Activated CD4-positive, alpha-beta memory T cell treated with anti-CD3 and anti-CD28 coated beads, Interleukin-2, amount 10 ng/mL, durations not matched to agents 7 days and 5 days (primary cell): Measurements from ENCODE around the gene TSPEAR. TPM values are rescaled to one million over a fixed set of nuclear protein-coding genes. Genes with fewer than 3 reads are reported as not detected.

ENCODE experiments used
- CTCF ChIA-PET: fragments of 350-600 bp; sonication (Branson Sonifier 250); formaldehyde crosslinking; loops from one replicate; lab custom pipeline; 2021; ENCODE audit warnings: antibody characterized with exemption, inconsistent platforms; lab: Charles Lee
- POLR2A ChIA-PET: fragments of 350-600 bp; sonication (Branson Sonifier 250); formaldehyde crosslinking; loops from one replicate; lab custom pipeline; 2021; ENCODE audit warnings: antibody characterized with exemption; lab: Charles Lee
- DNase-seq: peaks from one replicate; pipeline ENCODE4 v3.0.0-alpha.2; 2020
- H3K27ac Mint-ChIP-seq: one replicate; pipeline ENCODE4 v1.8.0; 2021; ENCODE audit warnings: mild to moderate bottlenecking, mixed read lengths
- H3K27me3 Mint-ChIP-seq: one replicate; pipeline ENCODE4 v1.8.0; 2021; ENCODE audit warnings: mixed read lengths
- H3K36me3 Mint-ChIP-seq: one replicate; pipeline ENCODE4 v1.8.0; 2021; ENCODE audit warnings: low read depth, mixed read lengths
- H3K4me1 Mint-ChIP-seq: one replicate; pipeline ENCODE4 v1.8.0; 2021; ENCODE audit warnings: mixed read lengths
- H3K4me3 Mint-ChIP-seq: one replicate; pipeline ENCODE4 v1.8.0; 2021; ENCODE audit warnings: mild to moderate bottlenecking, mixed read lengths
- H3K9me3 Mint-ChIP-seq: one replicate; pipeline ENCODE4 v1.8.0; 2021; ENCODE audit warnings: mixed read lengths
- total RNA-seq, 2 experiments: library from RNA; stranded (reverse); gene quantifications; one replicate each; pipeline ENCODE4 v1.2.3, GENCODE V29; 2021

The TSPEAR gene
- total RNA-seq, 2 experiments from 2014 or later, result not detected

- POLR2A ChIA-PET, result interaction anchor here (1.2 kb wide), 1 partner anchor 227 kb away, joined by 3 read pairs; no protein-coding TSS in a partner anchor
- Mint-ChIP-seq H3K36me3 (no peaks in the 10 kb centered on the region), H3K27ac (no peak overlapping the region), H3K4me3 (no peak overlapping the region), H3K27me3 (no peaks in the 10 kb centered on the region), H3K4me1 (peaks cover 6% of the 10 kb centered on the region), H3K9me3 (no peaks in the 10 kb centered on the region)
- CTCF ChIA-PET, result interaction anchor here (0.7 to 3.5 kb wide), 2 partner anchors 102 to 281 kb away, joined by 3 to 51 read pairs; no protein-coding TSS in a partner anchor
- no peak for DNase-seq
These were observed 198.6 kb downstream of the TSPEAR start for GRCh38 chr21:44512496-44513388.

- Mint-ChIP-seq H3K4me3 (no peak overlapping the region), H3K27me3 (no peaks in the 10 kb centered on the region), H3K4me1 (peaks cover 6% of the 10 kb centered on the region), H3K36me3 (no peaks in the 10 kb centered on the region), H3K9me3 (no peaks in the 10 kb centered on the region), H3K27ac (no peak overlapping the region)
- ChIA-PET POLR2A (no interaction called here), CTCF (interaction anchor here (1.6 to 3.5 kb wide), 3 partner anchors 229 to 282 kb away, joined by 4 to 51 read pairs (median 15); no protein-coding TSS in a partner anchor)
- no peak for DNase-seq
These were observed 199.5 kb downstream of the TSPEAR start for GRCh38 chr21:44511938-44512275.

- no peak for DNase-seq
- no peaks in the 10 kb centered on the region for H3K9me3 Mint-ChIP-seq
- no peaks in the 10 kb centered on the region for H3K36me3 Mint-ChIP-seq
- no peaks in the 10 kb centered on the region for H3K27me3 Mint-ChIP-seq
- peaks cover 6% of the 10 kb centered on the region for H3K4me1 Mint-ChIP-seq
- no peak overlapping the region for H3K4me3 Mint-ChIP-seq
- no peak overlapping the region for H3K27ac Mint-ChIP-seq
- ChIA-PET POLR2A (no interaction called here), CTCF (interaction anchor here (0.7 to 3.5 kb wide), 18 partner anchors 29 to 617 kb away, joined by 3 to 51 read pairs (median 4); partner anchors contain the start of genes KRTAP10-11 and UBE2G2)
These were observed 200.0 kb downstream of the TSPEAR start for GRCh38 chr21:44511219-44511937.

- peaks cover 6% of the 10 kb centered on the region for H3K4me1 Mint-ChIP-seq
- ChIA-PET CTCF (interaction anchor here (0.7 to 3.5 kb wide), 20 partner anchors 9 to 618 kb away, joined by 3 to 51 read pairs (median 4); partner anchors contain the start of genes KRTAP10-11 and UBE2G2), POLR2A (no interaction called here)
- no peaks in the 10 kb centered on the region for H3K27me3 Mint-ChIP-seq
- peak; percentile 84 for DNase-seq
- no peak overlapping the region for H3K27ac Mint-ChIP-seq
- no peaks in the 10 kb centered on the region for H3K9me3 Mint-ChIP-seq
- no peaks in the 10 kb centered on the region for H3K36me3 Mint-ChIP-seq
- no peak overlapping the region for H3K4me3 Mint-ChIP-seq
These were observed 200.7 kb downstream of the TSPEAR start for GRCh38 chr21:44510508-44511218.

- Mint-ChIP-seq H3K36me3 (no peaks in the 10 kb centered on the region), H3K9me3 (no peaks in the 10 kb centered on the region), H3K4me3 (no peak overlapping the region), H3K4me1 (peaks cover 6% of the 10 kb centered on the region), H3K27me3 (no peaks in the 10 kb centered on the region), H3K27ac (no peak overlapping the region)
- DNase-seq, result no peak
- CTCF ChIA-PET, result interaction anchor here (0.8 to 3.5 kb wide), 19 partner anchors 9 to 293 kb away, joined by 3 to 51 read pairs (median 4); partner anchors contain the start of genes KRTAP10-11 and UBE2G2
- POLR2A ChIA-PET, result no interaction called here
These were observed 201.3 kb downstream of the TSPEAR start for GRCh38 chr21:44510109-44510507.

GRCh38 chr21:44509539-44509938 is 201.8 kb downstream of the TSPEAR start:
- ChIA-PET POLR2A (no interaction called here), CTCF (interaction anchor here (1.3 to 3.5 kb wide), 10 partner anchors 8 to 294 kb away, joined by 3 to 51 read pairs (median 5); no protein-coding TSS in a partner anchor)
- Mint-ChIP-seq H3K9me3 (no peaks in the 10 kb centered on the region), H3K36me3 (no peaks in the 10 kb centered on the region), H3K4me1 (peaks cover 6% of the 10 kb centered on the region), H3K27me3 (no peaks in the 10 kb centered on the region), H3K27ac (no peak overlapping the region), H3K4me3 (no peak overlapping the region)
- DNase-seq, result no peak

- Mint-ChIP-seq H3K9me3 (no peaks in the 10 kb centered on the region), H3K27me3 (no peaks in the 10 kb centered on the region), H3K36me3 (no peaks in the 10 kb centered on the region), H3K4me3 (no peak overlapping the region), H3K27ac (no peak overlapping the region), H3K4me1 (peaks cover 6% of the 10 kb centered on the region)
- ChIA-PET CTCF (interaction anchor here (1.3 to 3.5 kb wide), 4 partner anchors 233 to 291 kb away, joined by 3 to 51 read pairs (median 10); no protein-coding TSS in a partner anchor), POLR2A (no interaction called here)
- DNase-seq, result no peak
These were observed 202.5 kb downstream of the TSPEAR start for GRCh38 chr21:44508711-44509445.

GRCh38 chr21:44508426-44508710 is 203.0 kb downstream of the TSPEAR start:
- no peaks in the 10 kb centered on the region for H3K36me3 Mint-ChIP-seq
- no peaks in the 10 kb centered on the region for H3K27me3 Mint-ChIP-seq
- H3K4me1 Mint-ChIP-seq, result peaks cover 6% of the 10 kb centered on the region
- H3K9me3 Mint-ChIP-seq, result no peaks in the 10 kb centered on the region
- H3K27ac Mint-ChIP-seq, result no peak overlapping the region
- CTCF ChIA-PET, result interaction anchor here (1.3 to 1.4 kb wide), 2 partner anchors 286 to 291 kb away, joined by 3 read pairs; no protein-coding TSS in a partner anchor
- POLR2A ChIA-PET, result no interaction called here
- H3K4me3 Mint-ChIP-seq, result no peak overlapping the region
- DNase-seq, result no peak

- POLR2A ChIA-PET, result no interaction called here
- Mint-ChIP-seq H3K36me3 (no peaks in the 10 kb centered on the region), H3K27me3 (no peaks in the 10 kb centered on the region), H3K27ac (no peak overlapping the region), H3K9me3 (no peaks in the 10 kb centered on the region), H3K4me1 (peaks cover 6% of the 10 kb centered on the region), H3K4me3 (no peak overlapping the region)
- no peak for DNase-seq
- CTCF ChIA-PET, result interaction anchor here (1.3 to 1.4 kb wide), 2 partner anchors 286 to 292 kb away, joined by 3 read pairs; no protein-coding TSS in a partner anchor
These were observed 203.5 kb downstream of the TSPEAR start for GRCh38 chr21:44507673-44508425.

GRCh38 chr21:44506279-44507255 is 204.8 kb downstream of the TSPEAR start:
- H3K4me3 Mint-ChIP-seq, result no peak overlapping the region
- no peaks in the 10 kb centered on the region for H3K9me3 Mint-ChIP-seq
- no peaks in the 10 kb centered on the region for H3K36me3 Mint-ChIP-seq
- no peak overlapping the region for H3K27ac Mint-ChIP-seq
- H3K27me3 Mint-ChIP-seq, result no peaks in the 10 kb centered on the region
- POLR2A ChIA-PET, result no interaction called here
- CTCF ChIA-PET, result interaction anchor here (2.2 kb wide), 1 partner anchor 294 kb away, joined by 7 read pairs; no protein-coding TSS in a partner anchor
- DNase-seq, result no peak
- peaks cover 8% of the 10 kb centered on the region for H3K4me1 Mint-ChIP-seq
